ENCODE results near the gene LRRC74B.

DNA sequence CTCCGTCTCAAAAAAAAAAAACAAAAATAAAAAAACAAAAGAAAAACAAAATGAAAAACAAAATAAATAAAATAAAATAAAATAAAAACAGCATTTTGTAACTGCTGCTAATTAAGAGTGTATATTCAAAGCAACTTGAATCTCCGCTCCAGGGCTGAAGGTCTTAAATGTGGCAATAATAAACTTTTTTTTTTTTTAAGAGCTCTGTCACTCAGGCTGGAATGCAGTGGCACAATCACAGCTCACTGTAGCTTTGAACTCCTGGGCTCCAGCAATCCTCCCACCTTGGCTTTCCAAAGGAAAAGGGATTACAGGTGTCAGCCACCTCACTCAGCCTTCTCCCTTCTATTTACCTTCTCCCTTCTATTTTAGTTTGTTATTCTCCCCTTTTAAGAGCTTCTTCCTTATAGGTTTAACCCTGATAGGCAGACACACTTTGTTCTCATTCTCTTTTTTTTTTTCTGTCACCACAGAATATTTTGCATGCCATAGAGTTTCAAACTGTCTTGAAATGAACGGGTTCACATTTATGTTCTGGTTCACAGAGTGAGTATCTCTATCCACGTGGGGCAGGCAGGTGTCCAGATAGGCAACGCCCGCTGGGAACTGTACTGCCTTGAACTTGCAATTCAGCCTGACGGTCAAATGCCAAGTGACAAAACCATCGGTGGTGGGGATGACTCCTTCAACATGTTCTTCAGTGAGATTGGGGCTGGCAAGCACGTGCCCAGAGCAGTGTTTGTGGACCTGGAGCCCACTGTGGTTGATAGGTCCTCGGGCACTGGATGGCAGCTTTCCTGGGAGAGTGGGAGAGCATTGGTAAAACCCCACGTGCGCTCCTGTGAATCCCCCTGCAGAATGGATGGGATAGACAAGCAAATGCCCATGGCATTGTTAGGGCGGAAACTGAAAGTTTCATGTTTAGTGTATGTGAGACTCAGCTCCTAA is 19.4 kb downstream of the LRRC74B start:
- TF ChIP-seq FOXA1 (IDR thresholded peaks at IDR 0.05) (no peak), L3MBTL2 (conservative IDR thresholded peaks at IDR 0.05) (no peak), FOXM1 (IDR thresholded peaks at IDR 0.05; ENCODE audit: borderline replicate concordance) (no peak), BHLHE40 (IDR thresholded peaks at IDR 0.05; ENCODE audit: borderline replicate concordance) (no peak), SP1 (IDR thresholded peaks at IDR 0.05) (no peak), HDGF (IDR thresholded peaks at IDR 0.05; ENCODE audit: borderline replicate concordance) (no peak), FOXK2 (IDR thresholded peaks at IDR 0.05) (no peak), ZNF384 (IDR thresholded peaks at IDR 0.05) (no peak; the same call in 1 of the 2 replicates), ARNT (IDR thresholded peaks at IDR 0.05) (no peak), LEF1 (IDR thresholded peaks at IDR 0.05; ENCODE audit: borderline replicate concordance) (no peak), NFRKB (IDR thresholded peaks at IDR 0.05) (no peak), TARDBP (IDR thresholded peaks at IDR 0.05) (no peak), SUZ12 (IDR thresholded peaks at IDR 0.05) (no peak)

Measured in HEK293T (cell line).